GM12878 (cell line): ENCODE measurements around the gene DAPK2. TPM values are rescaled to one million over a fixed set of nuclear protein-coding genes. Genes with fewer than 3 reads are reported as not detected.

Source experiments
- ATAC-seq: fragments of 200-7000 bp; cut with Tn5 transposase; 3 replicates; pipeline ENCODE4 v1.9.1; 2020; ENCODE audit warnings: mild to moderate bottlenecking, moderate library complexity
- BruUV-seq: library from RNA; stranded (reverse); fragments of 400-500 nt; replicated peaks from 2 replicates; lab custom pipeline; 2021; lab: Mats Ljungman, UMichigan
- CTCF ChIA-PET: fragments of 300-600 bp; sonication (Branson Sonifier 250); formaldehyde crosslinking; extraction: SDS; loops from one replicate; lab custom pipeline; 2021; ENCODE audit warnings: inconsistent platforms; lab: Yijun Ruan, JAX
- POLR2A ChIA-PET: fragments of 350-600 bp; formaldehyde crosslinking; extraction: SDS; loops from one replicate; lab custom pipeline; 2021; ENCODE audit warnings: inconsistent platforms; lab: Charles Lee
- RAD21 ChIA-PET: fragments of 300-600 bp; sonication (Branson Sonifier 250); formaldehyde crosslinking; loops from one replicate; lab custom pipeline; 2023; ENCODE audit warnings: antibody characterized with exemption; ENCODE audit not compliant: unreplicated experiment; lab: Charles Lee
- SMC1A ChIA-PET: fragments of 300-600 bp; sonication (Branson Sonifier 250); formaldehyde crosslinking; loops from one replicate; lab custom pipeline; 2023; ENCODE audit not compliant: unreplicated experiment, uncharacterized antibody; lab: Charles Lee
- DNase-seq: peaks from one replicate; pipeline ENCODE4 v3.0.0-alpha.2; 2011; ENCODE audit warnings: low read depth, low spot score
- FAIRE-seq: peaks from 3 replicates; lab custom pipeline; 2011; peaks lifted over from hg19 to GRCh38; lab: Jason Lieb, UNC
- H2AFZ ChIP-seq: 2 replicates; pipeline ENCODE4 v1.6.0; 2011; ENCODE audit warnings: low read depth, low read length, control low read depth; ENCODE audit not compliant: control insufficient read depth
- H3K27ac ChIP-seq: 2 replicates; pipeline ENCODE4 v1.5.1; 2011; ENCODE audit warnings: control low read depth; ENCODE audit not compliant: control insufficient read depth, insufficient read depth
- H3K27me3 ChIP-seq, 2 experiments: replicated peaks in 1 of 2; 2 replicates each; pipeline versions ENCODE4 v1.6.0 to v1.6.1; 2011; ENCODE audit warnings: low read length in 1 of 2; ENCODE audit not compliant: control insufficient read depth in 2 of 2, insufficient read depth in 2 of 2
- H3K36me3 ChIP-seq, 2 experiments: 2 replicates each; pipeline ENCODE4 v1.5.1; 2011; ENCODE audit warnings: low read length in 1 of 2; ENCODE audit not compliant: control insufficient read depth in 2 of 2, insufficient read depth in 2 of 2
- H3K4me1 ChIP-seq: 2 replicates; pipeline ENCODE4 v1.6.1; 2011; ENCODE audit warnings: mild to moderate bottlenecking, low read length, moderate library complexity, mixed read lengths; ENCODE audit not compliant: control insufficient read depth, insufficient read depth
- H3K4me2 ChIP-seq: 2 replicates; pipeline ENCODE4 v1.6.0; 2011; ENCODE audit warnings: control low read depth; ENCODE audit not compliant: control insufficient read depth, insufficient read depth
- H3K4me3 ChIP-seq: fragments of 200-600 bp; sonication (generic); 2 replicates; pipeline ENCODE4 v1.5.1; 2016
- H3K79me2 ChIP-seq: 2 replicates; pipeline ENCODE4 v1.6.0; 2011; ENCODE audit warnings: low read length; ENCODE audit not compliant: control insufficient read depth, insufficient read depth
- H3K9ac ChIP-seq: 2 replicates; pipeline ENCODE4 v1.8.0; 2011; ENCODE audit warnings: low read length, control low read depth, mixed read lengths; ENCODE audit not compliant: control insufficient read depth, insufficient read depth
- H3K9me3 ChIP-seq: replicated peaks from 3 replicates; pipeline ENCODE4 v1.5.1; 2011; ENCODE audit warnings: mild to moderate bottlenecking, low read length; ENCODE audit not compliant: control insufficient read depth, insufficient read depth
- H4K20me1 ChIP-seq: 2 replicates; pipeline ENCODE4 v1.6.0; 2011; ENCODE audit not compliant: control insufficient read depth, insufficient read depth
- CHD1 ChIP-seq: IDR thresholded peaks from 2 replicates; pipeline ENCODE4 v1.6.1; 2012; ENCODE audit warnings: low read depth, low read length, improper control_type of control experiment
- CREM ChIP-seq: IDR thresholded peaks from 2 replicates; pipeline ENCODE4 v1.6.1; 2014; ENCODE audit warnings: antibody characterized with exemption, low read depth
- ETV6 ChIP-seq, 2 experiments: fragments of 450-650 bp in 1 of 2; IDR thresholded peaks in 1 of 2; conservative IDR thresholded peaks in 1 of 2; 2 replicates each; pipeline ENCODE4 v1.6.1; 2014; ENCODE audit warnings: antibody characterized with exemption in 1 of 2, borderline replicate concordance in 1 of 2, low read depth in 1 of 2, mild to moderate bottlenecking in 1 of 2, moderate library complexity in 1 of 2
- HCFC1 ChIP-seq: fragments of 150-350 bp; IDR thresholded peaks from 2 replicates; pipeline ENCODE4 v1.6.1; 2014; ENCODE audit warnings: low read length
- MTA3 ChIP-seq: IDR thresholded peaks from 2 replicates; pipeline ENCODE4 v1.6.1; 2012; ENCODE audit warnings: low read length, inconsistent platforms, borderline replicate concordance
- NR2F1 ChIP-seq: fragments of 450-650 bp; conservative IDR thresholded peaks from 2 replicates; pipeline ENCODE4 v1.6.1; 2017; ENCODE audit warnings: mild to moderate bottlenecking
- POLR2AphosphoS2 ChIP-seq: IDR thresholded peaks from 2 replicates; pipeline ENCODE4 v1.6.1; 2011; ENCODE audit warnings: low read depth, mild to moderate bottlenecking, low read length, improper control_type of control experiment, moderate library complexity
- POU2F2 ChIP-seq: IDR thresholded peaks from 3 replicates; pipeline ENCODE4 v1.6.1; 2011; ENCODE audit warnings: low read depth, mild to moderate bottlenecking, low read length, borderline replicate concordance
- ZBTB11 ChIP-seq: fragments of 450-650 bp; formaldehyde crosslinking; IDR thresholded peaks from 2 replicates; pipeline ENCODE4 v1.5.0; 2022; ENCODE audit warnings: mild to moderate bottlenecking, missing genetic modification characterization
- WGBS: methylation state at CpG from one replicate; pipeline ENCODE4 v1.1.6; 2016; ENCODE audit warnings: low lambda C conversion rate; ENCODE audit not compliant: insufficient replicate concordance, insufficient coverage; ENCODE audit errors: missing lambda C conversion rate; 5-methylcytosine and 5-hydroxymethylcytosine counted together
- in situ Hi-C: fragments of 300-500 bp; cut with MboI; formaldehyde crosslinking; loops from 9 replicates; pipeline ENCODE4 v1.14.3; 2018; ENCODE audit warnings: mixed read lengths
- intact Hi-C: fragments of 100-400 bp; cut with micrococcal nuclease; formaldehyde crosslinking; loops from one replicate; pipeline ENCODE4 v1.14.2; 2022; ENCODE audit not compliant: unreplicated experiment
- polyA plus RNA-seq, 11 experiments: library from polyadenylated mRNA; depleted of rRNA in 4 of 11; unstranded in 6 of 11; stranded (reverse) in 5 of 11; fragments of >200 nt; fragmentation: Nextera tagmentation in 4 of 11; fragmentation: Illumina TruSeq in 1 of 11; extraction: Ambion mirVana in 4 of 11; extraction: Trizol in 1 of 11; gene quantifications; 1 replicate in 1 of 11; 2 replicates in 10 of 11; pipeline versions ENCODE4 v1.2.1 to v1.2.3, GENCODE V29; 2011 to 2016; ENCODE audit warnings: inconsistent platforms in 2 of 11, missing spikeins in 2 of 11, low read depth in 1 of 11
- total RNA-seq, 4 experiments: library from RNA; depleted of rRNA in 3 of 4; stranded (reverse); fragments of >200 nt in 3 of 4; fragmentation: Illumina TruSeq in 1 of 4; extraction: Trizol in 1 of 4; gene quantifications; 2 replicates each; pipeline versions ENCODE4 v1.2.1 to v1.2.3, GENCODE V29; 2013 to 2021

The DAPK2 gene
- total and polyA plus RNA-seq, 10 of the 15 experiments (the other 5 are each of a cell fraction or from before 2014, with no cell fraction given), result 0.69 to 8.4 (median 4.1) TPM

- no peak overlapping the region for H3K4me2 ChIP-seq
- FAIRE-seq (no peak), DNase-seq (no peak), ATAC-seq (no peak)
- no peak overlapping the region for H2AFZ ChIP-seq
- ChIA-PET CTCF (no interaction called here), SMC1A (no interaction called here), POLR2A (no interaction called here), RAD21 (no interaction called here)
- intact Hi-C loops (no loop called here), in situ Hi-C loops (no loop called here)
- peaks cover 9% of the 10 kb centered on the region; the same call in 2 of the 3 replicates for H3K9me3 ChIP-seq
- BruUV-seq, result no TSS peak
- no peaks in the 10 kb centered on the region for H3K27me3 ChIP-seq
- TF ChIP-seq POLR2AphosphoS2, result no peak
- no peak for TF ChIP-seq ETV6 (conservative IDR thresholded peaks at IDR 0.05 in 1 of 2, IDR thresholded peaks at IDR 0.05 in 1 of 2; ENCODE audit: borderline replicate concordance in 1 of 2, low read depth in 1 of 2)
- TF ChIP-seq HCFC1, result no peak
- TF ChIP-seq MTA3, result no peak
- TF ChIP-seq POU2F2, result no peak
- H3K27ac ChIP-seq, result no peak overlapping the region
- no peak overlapping the region for H3K9ac ChIP-seq
- peaks cover 3% of the 10 kb centered on the region; the same call in 1 of the 2 replicates for H4K20me1 ChIP-seq
- H3K4me3 ChIP-seq, result no peak overlapping the region
- H3K36me3 ChIP-seq, result no peaks in the 10 kb centered on the region; a peak in 2 of 4 replicates
- WGBS, result 91% methylated on average over 2 of the region's 2 CpGs
- peaks cover 6% of the 10 kb centered on the region for H3K4me1 ChIP-seq
- H3K79me2 ChIP-seq, result no peaks in the 10 kb centered on the region
Observed at GRCh38 chr15:64016257-64016656, 30.0 kb downstream of the DAPK2 start.

- H3K9ac ChIP-seq, result no peak overlapping the region
- no peak overlapping the region for H3K27ac ChIP-seq
- no peak overlapping the region for H2AFZ ChIP-seq
- in situ Hi-C loops (no loop called here), intact Hi-C loops (no loop called here)
- CTCF ChIA-PET, result interaction anchor here (0.6 to 1.1 kb wide), 4 partner anchors 28 to 111 kb away, joined by 3 to 5 read pairs (median 3); no protein-coding TSS in a partner anchor
- no peaks in the 10 kb centered on the region for H3K27me3 ChIP-seq
- SMC1A ChIA-PET, result no interaction called here
- DNase-seq (no peak), ATAC-seq (no peak), FAIRE-seq (no peak)
- peaks cover 3% of the 10 kb centered on the region; the same call in 1 of the 2 replicates for H4K20me1 ChIP-seq
- no peak overlapping the region for H3K4me2 ChIP-seq
- RAD21 ChIA-PET, result no interaction called here
- POLR2A ChIA-PET, result interaction anchor here (0.7 kb wide), 1 partner anchor 37 kb away, joined by 5 read pairs; no protein-coding TSS in a partner anchor
- TF ChIP-seq ZBTB11 (no peak), NR2F1 (no peak), CHD1 (no peak), CREM (no peak)
- WGBS, result 83% methylated on average over 5 of the region's 5 CpGs
- H3K4me1 ChIP-seq, result peaks cover 16% of the 10 kb centered on the region
- H3K79me2 ChIP-seq, result no peaks in the 10 kb centered on the region
- BruUV-seq, result no TSS peak
- no peaks in the 10 kb centered on the region; the same call in 2 of the 3 replicates for H3K9me3 ChIP-seq
- H3K36me3 ChIP-seq, result no peaks in the 10 kb centered on the region; a peak in 1 of 4 replicates
- H3K4me3 ChIP-seq, result no peak overlapping the region
Observed at GRCh38 chr15:64014995-64015394, 31.3 kb downstream of the DAPK2 start.
